HG02973 (cell line): ENCODE measurements around the gene TMEM176B.

ENCODE experiments used
- ATAC-seq: cut with Tn5 transposase; IDR thresholded peaks from one replicate; pipeline ENCODE4 v1.9.1; 2021; ENCODE audit warnings: moderate library complexity; ENCODE audit not compliant: unreplicated experiment

The TMEM176B gene

GRCh38 chr7:150799741-150800580, at the start of gene TMEM176B:
TSS of gene TMEM176B (minus strand) at chr7:150800364. CDS start at chr7:150796569, 3,795 bp downstream.
- no peak for ATAC-seq

GRCh38 chr7:150849204-150849775, 49.1 kb upstream of the TMEM176B start:
- ATAC-seq, result no peak

- no peak for ATAC-seq
Measured at GRCh38 chr7:150848561-150849115, 48.5 kb upstream of the TMEM176B start.

GRCh38 chr7:150848111-150848510, 47.9 kb upstream of the TMEM176B start:
- no peak for ATAC-seq

GRCh38 chr7:150847536-150847935, 47.4 kb upstream of the TMEM176B start:
- ATAC-seq, result no peak

DNA sequence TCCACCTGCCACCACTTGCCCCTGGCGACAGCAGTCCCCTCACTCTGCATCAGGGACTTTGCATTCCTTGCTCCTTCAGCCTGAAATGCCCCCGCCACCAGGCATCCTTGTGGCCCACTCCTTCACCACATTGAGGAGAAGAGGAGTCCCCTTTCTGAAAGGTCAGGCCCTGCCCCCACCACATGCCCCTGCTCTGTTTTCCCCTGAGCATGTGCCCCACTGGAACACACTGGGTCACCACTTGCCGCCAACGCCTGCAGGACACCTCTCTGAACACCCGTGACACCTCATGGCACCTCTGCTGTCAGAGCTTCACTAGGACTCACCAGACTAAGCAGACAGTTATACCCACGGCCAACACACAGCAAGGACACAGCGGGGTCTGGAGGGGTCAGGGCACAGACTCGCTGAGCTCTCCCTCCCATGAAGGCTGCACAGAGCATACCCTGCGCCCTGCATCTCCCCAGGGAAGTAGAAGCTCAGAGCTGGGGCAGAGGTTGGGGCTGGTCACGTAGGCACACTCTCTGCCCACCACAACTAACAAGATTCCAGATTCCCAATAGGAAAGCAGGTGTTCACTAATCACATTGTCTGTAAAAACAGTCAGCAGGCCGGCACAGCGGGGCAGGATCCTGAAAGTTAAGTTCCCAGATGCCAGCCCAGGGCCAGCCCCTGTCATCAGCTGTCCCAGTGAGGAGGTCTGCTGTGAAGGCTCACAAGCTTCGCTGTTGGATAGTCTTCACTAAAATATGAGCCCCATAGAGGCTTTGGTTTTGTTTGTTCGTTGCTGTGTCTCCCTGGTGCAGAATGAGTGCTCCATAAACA, 46.3 kb upstream of the TMEM176B start:
- ATAC-seq, result no peak

DNA sequence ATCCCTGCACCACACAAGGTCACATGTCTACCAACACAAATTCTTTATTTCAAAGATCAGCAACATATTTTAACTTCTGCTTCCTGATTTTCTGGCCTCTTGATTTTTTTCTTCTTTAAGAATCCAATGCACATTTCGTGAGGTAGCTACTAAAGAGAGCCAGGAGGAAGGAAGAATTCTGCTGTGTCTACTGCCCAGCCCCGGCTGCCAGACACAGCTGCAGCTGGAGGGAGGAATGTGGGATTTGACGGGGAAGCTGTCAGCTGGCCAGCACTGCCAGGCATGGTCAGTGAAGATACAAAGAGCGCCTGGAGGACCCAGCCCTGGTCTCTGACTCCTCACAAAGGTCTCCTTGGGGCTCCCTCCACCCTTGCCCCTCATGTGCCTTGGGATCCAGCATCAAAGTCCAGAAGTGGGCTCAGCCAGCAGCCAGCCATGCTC, 45.3 kb upstream of the TMEM176B start:
- ATAC-seq, result no peak

- no peak for ATAC-seq
Measured at GRCh38 chr7:150842716-150843115, 42.6 kb upstream of the TMEM176B start.

DNA sequence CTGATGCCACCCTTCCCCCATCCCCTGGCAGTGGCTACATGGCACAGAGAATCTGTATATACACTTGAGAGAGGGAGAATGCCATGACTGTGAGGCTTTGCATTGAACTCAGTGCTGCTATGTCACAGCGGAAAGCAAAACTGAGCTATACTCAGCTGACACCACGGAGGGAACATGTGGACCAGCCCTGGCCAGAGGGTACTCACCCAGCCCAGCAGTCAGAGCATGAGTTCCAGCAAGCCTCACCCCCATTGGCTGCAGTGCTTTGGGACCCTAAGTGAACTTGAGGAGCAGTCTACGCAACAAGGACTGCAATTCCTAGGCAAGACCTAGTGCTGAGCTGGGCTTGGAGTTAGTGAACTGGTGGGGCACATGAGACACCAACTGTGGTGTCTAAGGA, 41.9 kb upstream of the TMEM176B start:
- ATAC-seq, result no peak

DNA sequence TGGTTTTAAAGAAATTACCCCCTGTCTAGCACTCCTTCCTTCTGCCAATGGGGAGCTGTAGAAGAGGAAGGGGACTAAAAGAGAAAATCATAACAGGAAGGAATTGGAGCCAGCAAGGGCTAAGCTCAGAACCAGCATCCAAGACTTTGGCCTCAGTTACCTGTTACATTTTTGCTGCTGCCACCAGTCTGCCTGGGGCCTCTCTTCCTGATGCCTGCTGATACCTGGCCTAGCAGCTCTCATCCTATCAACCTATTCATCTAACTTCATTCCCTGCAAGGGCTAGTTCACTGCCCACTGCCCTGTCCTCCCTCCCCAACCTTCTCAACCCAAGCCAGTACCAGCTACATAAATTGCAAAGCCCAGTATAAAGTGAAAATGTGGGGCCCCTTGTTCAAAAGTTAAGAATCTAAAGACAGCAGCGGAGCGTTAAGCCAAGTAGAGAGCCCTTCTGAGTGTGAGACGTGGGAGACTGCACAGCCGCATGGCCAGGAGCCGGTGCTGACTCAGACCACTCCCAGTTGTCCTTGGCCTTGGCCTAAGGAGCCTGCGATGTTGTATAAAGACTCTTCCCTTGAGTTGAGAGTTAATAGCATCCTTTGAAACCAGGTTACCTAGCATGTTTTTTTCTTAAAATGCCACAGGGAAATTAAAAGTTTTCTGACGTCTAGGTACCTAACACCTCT, 38.9 kb upstream of the TMEM176B start:
- ATAC-seq, result no peak

DNA sequence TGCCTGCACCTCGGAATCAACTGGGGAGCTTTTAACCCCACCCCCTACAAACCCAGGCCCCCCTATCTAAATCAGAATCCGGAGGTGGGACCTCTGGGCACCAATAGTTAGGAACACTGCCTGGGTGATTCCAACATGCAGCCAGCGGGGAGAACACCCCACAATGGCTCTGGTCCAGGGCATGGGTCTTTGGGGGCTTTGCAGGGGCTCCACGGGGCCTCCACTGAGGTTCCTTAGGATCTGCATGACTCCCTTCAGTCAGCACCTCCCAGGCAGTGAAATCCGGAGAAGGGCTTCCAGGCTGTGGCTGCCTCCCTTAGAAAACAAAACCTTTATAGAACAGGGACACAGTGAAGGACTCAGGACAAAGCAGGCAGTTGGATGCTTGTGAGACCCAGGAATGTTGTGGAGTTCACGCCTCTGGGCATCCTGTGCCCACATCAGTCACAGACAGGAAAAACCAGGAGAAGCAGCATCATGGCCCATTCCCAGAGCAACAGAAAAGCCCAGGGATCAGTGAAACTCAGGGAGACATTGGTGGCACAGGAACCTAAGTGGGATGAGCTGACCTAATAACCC, 35.6 kb upstream of the TMEM176B start:
- no peak for ATAC-seq

GRCh38 chr7:150835019-150835418, 34.9 kb upstream of the TMEM176B start:
- ATAC-seq, result no peak

GRCh38 chr7:150831851-150832250, 31.7 kb upstream of the TMEM176B start:
- ATAC-seq, result no peak

DNA sequence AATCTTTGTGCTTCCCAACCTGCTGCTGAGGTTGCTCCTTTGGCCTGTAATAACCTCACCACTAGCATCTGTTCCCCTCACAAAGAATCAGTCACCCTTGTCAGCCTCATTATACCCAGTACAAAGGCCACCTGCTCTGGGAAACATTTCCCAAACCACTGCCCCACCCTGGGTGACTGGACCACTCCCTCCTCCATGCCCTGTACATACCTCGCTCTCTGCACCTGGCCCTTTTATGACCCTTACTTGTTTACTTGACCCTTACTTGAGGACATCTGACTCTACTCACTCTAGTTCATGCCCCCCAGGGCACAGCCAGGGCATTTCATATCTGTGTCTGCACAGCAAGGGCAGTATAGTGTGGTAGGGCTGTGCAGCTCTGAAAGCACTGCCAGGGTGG, 30.8 kb upstream of the TMEM176B start:
- no peak for ATAC-seq

- no peak for ATAC-seq
Measured at GRCh38 chr7:150829426-150829825, 29.3 kb upstream of the TMEM176B start.

DNA sequence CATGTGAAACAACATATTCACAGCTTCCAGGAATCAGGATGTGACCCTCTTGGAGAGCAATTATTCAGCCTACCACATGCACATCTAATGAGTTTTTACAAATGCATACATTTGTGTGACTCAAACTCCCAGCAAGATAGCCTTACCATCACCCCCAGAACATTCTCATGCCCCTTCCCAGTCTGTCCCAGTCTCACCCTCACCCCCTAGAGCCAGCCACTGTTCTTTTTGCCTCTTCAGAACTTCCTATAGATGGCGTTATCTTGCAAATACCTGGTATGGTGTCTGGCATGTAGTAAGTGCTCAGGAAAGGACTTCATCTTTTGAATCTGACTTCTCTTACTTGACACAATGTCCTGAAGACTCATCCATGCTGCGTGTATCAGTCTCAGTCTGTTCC, 28.2 kb upstream of the TMEM176B start:
- ATAC-seq, result no peak

- no peak for ATAC-seq
Measured at GRCh38 chr7:150826061-150826849, 26.1 kb upstream of the TMEM176B start.

GRCh38 chr7:150824379-150825177, 24.4 kb upstream of the TMEM176B start:
- ATAC-seq, result no peak
